ENCODE measurements around the gene MEF2B. TPM values are rescaled to one million over a fixed set of nuclear protein-coding genes. Genes with fewer than 3 reads are reported as not detected.

Gene MEF2B
- total RNA-seq, 1 donor from 2014 or later, result 2.8 TPM

- no peaks in the 10 kb centered on the region for H3K36me3 Mint-ChIP-seq
- H3K4me1 Mint-ChIP-seq, result peaks cover 19% of the 10 kb centered on the region
- H3K27me3 Mint-ChIP-seq (ENCODE audit: low read depth), result peaks cover 19% of the 10 kb centered on the region
- H3K9me3 Mint-ChIP-seq, result no peaks in the 10 kb centered on the region
- no peak overlapping the region for H3K27ac Mint-ChIP-seq
- DNase-seq (ENCODE audit: low spot score in 2 of 2, unreplicated experiment in 2 of 2), result no peak
- no peak overlapping the region for H3K4me3 Mint-ChIP-seq
- TF ChIP-seq, protein P1, sequence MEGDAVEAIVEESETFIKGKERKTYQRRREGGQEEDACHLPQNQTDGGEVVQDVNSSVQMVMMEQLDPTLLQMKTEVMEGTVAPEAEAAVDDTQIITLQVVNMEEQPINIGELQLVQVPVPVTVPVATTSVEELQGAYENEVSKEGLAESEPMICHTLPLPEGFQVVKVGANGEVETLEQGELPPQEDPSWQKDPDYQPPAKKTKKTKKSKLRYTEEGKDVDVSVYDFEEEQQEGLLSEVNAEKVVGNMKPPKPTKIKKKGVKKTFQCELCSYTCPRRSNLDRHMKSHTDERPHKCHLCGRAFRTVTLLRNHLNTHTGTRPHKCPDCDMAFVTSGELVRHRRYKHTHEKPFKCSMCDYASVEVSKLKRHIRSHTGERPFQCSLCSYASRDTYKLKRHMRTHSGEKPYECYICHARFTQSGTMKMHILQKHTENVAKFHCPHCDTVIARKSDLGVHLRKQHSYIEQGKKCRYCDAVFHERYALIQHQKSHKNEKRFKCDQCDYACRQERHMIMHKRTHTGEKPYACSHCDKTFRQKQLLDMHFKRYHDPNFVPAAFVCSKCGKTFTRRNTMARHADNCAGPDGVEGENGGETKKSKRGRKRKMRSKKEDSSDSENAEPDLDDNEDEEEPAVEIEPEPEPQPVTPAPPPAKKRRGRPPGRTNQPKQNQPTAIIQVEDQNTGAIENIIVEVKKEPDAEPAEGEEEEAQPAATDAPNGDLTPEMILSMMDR (IDR thresholded peaks at IDR 0.05; ENCODE audit: unreplicated experiment), result no peak
Measured at GRCh38 chr19:19167612-19168011, 2.5 kb downstream of the MEF2B start.

DNA sequence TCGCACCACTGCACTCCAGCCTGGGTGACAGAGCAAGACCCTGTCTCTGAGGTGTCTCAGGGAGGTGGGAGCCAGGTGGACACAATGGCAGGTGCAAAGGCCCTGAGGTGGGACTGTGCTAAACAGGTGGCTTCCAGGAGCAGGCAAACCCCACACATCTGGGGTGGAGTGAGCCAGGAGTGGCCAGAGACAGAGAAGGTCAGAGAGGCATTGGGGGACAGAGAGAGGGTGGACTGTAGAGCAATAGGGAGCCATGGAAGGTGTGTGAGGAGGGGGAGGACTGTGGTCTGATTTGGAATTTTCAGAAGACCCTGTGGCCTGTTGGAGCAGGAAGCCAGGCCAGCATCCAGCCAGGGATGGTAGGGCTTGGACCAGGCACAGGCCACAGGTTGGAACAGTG is 4.7 kb downstream of the MEF2B start:
- H3K27ac Mint-ChIP-seq, result no peak overlapping the region
- TF ChIP-seq, protein P1 (IDR thresholded peaks at IDR 0.05; ENCODE audit: unreplicated experiment), result no peak
- peaks cover 8% of the 10 kb centered on the region for H3K4me1 Mint-ChIP-seq

GRCh38 chr19:19162495-19162894 is 7.6 kb downstream of the MEF2B start:
- TF ChIP-seq, protein P1 (IDR thresholded peaks at IDR 0.05; ENCODE audit: unreplicated experiment), result no peak
- H3K4me1 Mint-ChIP-seq, result no peaks in the 10 kb centered on the region
- H3K9me3 Mint-ChIP-seq, result peaks cover 4% of the 10 kb centered on the region
- no peak overlapping the region for H3K4me3 Mint-ChIP-seq
- peaks cover 3% of the 10 kb centered on the region for H3K36me3 Mint-ChIP-seq
- no peak overlapping the region for H3K27ac Mint-ChIP-seq
- no peaks in the 10 kb centered on the region for H3K27me3 Mint-ChIP-seq (ENCODE audit: low read depth)
- DNase-seq (ENCODE audit: low spot score in 2 of 2, unreplicated experiment in 2 of 2), result no peak

More for the DNA sequence above, 4.7 kb downstream of the MEF2B start:
- H3K4me3 Mint-ChIP-seq, result no peak overlapping the region
- DNase-seq (ENCODE audit: low spot score in 2 of 2, unreplicated experiment in 2 of 2), result no peak
- peaks cover 13% of the 10 kb centered on the region for H3K27me3 Mint-ChIP-seq (ENCODE audit: low read depth)
- peaks cover 3% of the 10 kb centered on the region for H3K36me3 Mint-ChIP-seq
- peaks cover 4% of the 10 kb centered on the region for H3K9me3 Mint-ChIP-seq

DNA sequence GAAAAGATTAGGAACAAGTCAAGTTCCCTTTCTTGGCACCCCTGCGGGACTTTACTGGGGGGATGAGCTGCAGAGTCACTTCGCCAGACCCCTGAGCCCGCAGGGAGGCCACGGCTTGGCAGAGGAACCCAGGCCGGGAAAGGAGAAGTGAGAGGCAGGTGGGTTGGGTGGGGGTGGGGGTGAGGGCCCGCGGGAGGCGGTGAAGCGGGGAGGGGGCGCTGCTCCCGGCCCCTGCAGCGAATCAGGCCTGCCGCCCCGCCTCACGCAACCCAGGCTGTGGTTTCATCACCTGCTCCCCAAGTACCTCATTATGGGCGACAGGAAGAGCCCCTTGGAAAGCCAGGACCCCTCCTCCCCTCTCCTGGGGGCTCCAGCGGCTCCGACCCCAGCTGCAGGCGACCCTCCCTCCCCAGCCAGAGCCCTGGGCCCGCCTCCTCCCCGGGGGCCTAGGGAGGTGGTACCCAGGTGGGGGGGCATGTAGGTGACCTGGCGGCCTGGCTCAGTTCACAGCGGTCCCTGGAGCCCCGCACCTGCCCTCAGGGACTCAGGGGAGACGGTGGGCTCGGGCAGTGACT is 9.5 kb downstream of the MEF2B start:
- H3K27me3 Mint-ChIP-seq (ENCODE audit: low read depth), result no peaks in the 10 kb centered on the region
- DNase-seq (ENCODE audit: low spot score in 2 of 2, unreplicated experiment in 2 of 2), result no peak
- TF ChIP-seq, protein P1 (IDR thresholded peaks at IDR 0.05; ENCODE audit: unreplicated experiment), result no peak
- H3K9me3 Mint-ChIP-seq, result peaks cover 9% of the 10 kb centered on the region
- peaks cover 15% of the 10 kb centered on the region for H3K36me3 Mint-ChIP-seq
- H3K4me3 Mint-ChIP-seq, result no peak overlapping the region
- H3K4me1 Mint-ChIP-seq, result no peaks in the 10 kb centered on the region
- no peak overlapping the region for H3K27ac Mint-ChIP-seq

GRCh38 chr19:19159534-19159933 is 10.5 kb downstream of the MEF2B start:
- Mint-ChIP-seq H3K27me3 (ENCODE audit: low read depth) (no peaks in the 10 kb centered on the region), H3K27ac (no peak overlapping the region), H3K4me1 (no peaks in the 10 kb centered on the region), H3K4me3 (no peak overlapping the region), H3K36me3 (peaks cover 16% of the 10 kb centered on the region), H3K9me3 (peaks cover 9% of the 10 kb centered on the region)
- TF ChIP-seq, protein P1 (IDR thresholded peaks at IDR 0.05; ENCODE audit: unreplicated experiment), result no peak
- DNase-seq (ENCODE audit: low spot score in 2 of 2, unreplicated experiment in 2 of 2), result no peak

GRCh38 chr19:19157808-19158207 is 12.3 kb downstream of the MEF2B start:
- no peaks in the 10 kb centered on the region for H3K4me1 Mint-ChIP-seq
- H3K27ac Mint-ChIP-seq, result no peak overlapping the region

More at GRCh38 chr19:19157808-19158207, 12.3 kb downstream of the MEF2B start:
- no peak overlapping the region for H3K4me3 Mint-ChIP-seq
- no peak for DNase-seq (ENCODE audit: low spot score in 2 of 2, unreplicated experiment in 2 of 2)
- H3K36me3 Mint-ChIP-seq, result peaks cover 16% of the 10 kb centered on the region
- H3K27me3 Mint-ChIP-seq (ENCODE audit: low read depth), result no peaks in the 10 kb centered on the region
- TF ChIP-seq, protein P1 (IDR thresholded peaks at IDR 0.05; ENCODE audit: unreplicated experiment), result no peak
- peaks cover 9% of the 10 kb centered on the region for H3K9me3 Mint-ChIP-seq

All from mesothelial cell of epicardium (in vitro differentiated cells).